Esophagus squamous epithelium (tissue), 4 donors: ENCODE measurements around the gene TMEM271.

Experiments used
- POLR2A ChIP-seq, 4 donors: fragments of 450-650 bp; IDR thresholded peaks; one replicate each; pipeline ENCODE4 v1.6.1; 2017; ENCODE audit warnings: antibody characterized with exemption in 4 of 4, mild to moderate bottlenecking in 4 of 4, moderate library complexity in 3 of 4
- TF ChIP-seq, protein P1 (sequence below), 6 experiments: fragments of 450-650 bp in 4 of 6; fragments of 200-600 bp in 2 of 6; sonication (generic) in 2 of 6; IDR thresholded peaks; one replicate each; pipeline ENCODE4 v1.5.1; 2016 to 2019; ENCODE audit warnings: antibody characterized with exemption in 6 of 6, mild to moderate bottlenecking in 4 of 6, moderate library complexity in 4 of 6

DNA sequence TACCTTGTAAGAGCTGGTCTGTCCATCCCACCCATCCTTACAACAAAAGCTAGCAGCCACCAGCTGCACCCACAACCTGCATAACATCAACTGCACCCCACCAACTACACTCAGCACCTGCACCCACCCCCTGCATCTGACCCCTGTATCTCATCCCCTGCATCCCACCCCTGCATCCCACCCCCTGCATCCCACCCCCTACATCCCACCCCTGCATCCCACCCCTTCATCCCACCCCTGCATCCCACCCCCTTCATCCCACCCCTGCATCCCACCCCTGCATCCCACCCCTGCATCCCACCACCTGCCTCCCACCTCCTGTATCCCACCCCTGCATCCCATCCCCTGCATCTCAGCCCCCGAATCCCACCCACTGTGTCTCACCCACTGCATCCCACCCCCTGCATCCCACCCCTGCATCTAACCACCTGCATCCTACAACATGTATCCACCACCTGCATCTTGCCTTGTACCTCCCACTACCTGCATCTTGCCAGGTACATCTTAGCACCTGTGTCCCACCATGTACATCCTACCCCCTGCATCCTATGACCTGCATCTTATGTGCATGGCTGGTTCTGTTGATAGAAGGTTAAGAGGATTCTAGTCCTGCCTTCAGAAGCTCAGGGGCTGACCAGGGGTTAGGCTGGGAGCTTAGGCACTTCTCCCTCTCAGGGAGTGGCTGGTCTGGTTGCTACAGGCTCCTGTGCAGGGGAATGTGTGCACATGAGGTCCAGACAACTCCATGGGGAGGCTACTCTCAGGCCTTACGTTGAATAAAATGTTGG, 9.4 kb downstream of the TMEM271 start:
- TF ChIP-seq, protein P1, sequence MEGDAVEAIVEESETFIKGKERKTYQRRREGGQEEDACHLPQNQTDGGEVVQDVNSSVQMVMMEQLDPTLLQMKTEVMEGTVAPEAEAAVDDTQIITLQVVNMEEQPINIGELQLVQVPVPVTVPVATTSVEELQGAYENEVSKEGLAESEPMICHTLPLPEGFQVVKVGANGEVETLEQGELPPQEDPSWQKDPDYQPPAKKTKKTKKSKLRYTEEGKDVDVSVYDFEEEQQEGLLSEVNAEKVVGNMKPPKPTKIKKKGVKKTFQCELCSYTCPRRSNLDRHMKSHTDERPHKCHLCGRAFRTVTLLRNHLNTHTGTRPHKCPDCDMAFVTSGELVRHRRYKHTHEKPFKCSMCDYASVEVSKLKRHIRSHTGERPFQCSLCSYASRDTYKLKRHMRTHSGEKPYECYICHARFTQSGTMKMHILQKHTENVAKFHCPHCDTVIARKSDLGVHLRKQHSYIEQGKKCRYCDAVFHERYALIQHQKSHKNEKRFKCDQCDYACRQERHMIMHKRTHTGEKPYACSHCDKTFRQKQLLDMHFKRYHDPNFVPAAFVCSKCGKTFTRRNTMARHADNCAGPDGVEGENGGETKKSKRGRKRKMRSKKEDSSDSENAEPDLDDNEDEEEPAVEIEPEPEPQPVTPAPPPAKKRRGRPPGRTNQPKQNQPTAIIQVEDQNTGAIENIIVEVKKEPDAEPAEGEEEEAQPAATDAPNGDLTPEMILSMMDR (IDR thresholded peaks at IDR 0.05) = no peak
- no peak for TF ChIP-seq POLR2A (IDR thresholded peaks at IDR 0.05)
